Caco-2 (cell line): ENCODE measurements around the gene GABRG3. TPM values are rescaled to one million over a fixed set of nuclear protein-coding genes. Genes with fewer than 3 reads are reported as not detected.

ENCODE experiments used
- BruUV-seq: library from RNA; stranded (reverse); fragments of 400-500 nt; replicated peaks from 2 replicates; lab custom pipeline; 2021; lab: Mats Ljungman, UMichigan
- CTCF ChIA-PET: fragments of 300-600 bp; sonication (Branson Sonifier 250); formaldehyde crosslinking; loops from one replicate; lab custom pipeline; 2022; ENCODE audit warnings: antibody characterized with exemption; lab: Charles Lee
- POLR2A ChIA-PET: fragments of 300-600 bp; sonication (Branson Sonifier 250); formaldehyde crosslinking; loops from one replicate; lab custom pipeline; 2022; ENCODE audit warnings: antibody characterized with exemption; lab: Charles Lee
- DNase-seq, 2 experiments: peaks; one replicate each; pipeline versions ENCODE4 v3.0.0 to v3.0.0-alpha.2; 2020 to 2022
- H3K27me3 ChIP-seq: replicated peaks from 2 replicates; pipeline ENCODE4 v1.6.0; 2011; ENCODE audit warnings: low read length; ENCODE audit not compliant: control insufficient read depth, insufficient read depth
- H3K36me3 ChIP-seq: 2 replicates; pipeline ENCODE4 v1.5.1; 2011; ENCODE audit warnings: low read length; ENCODE audit not compliant: control insufficient read depth, insufficient read depth
- H3K4me1 ChIP-seq: fragments of 250-450 bp; sonication (Bioruptor Pico); 2 replicates; pipeline ENCODE4 v1.5.1; 2020; ENCODE audit warnings: mild to moderate bottlenecking
- H3K4me3 ChIP-seq: 2 replicates; pipeline ENCODE4 v1.5.1; 2011; ENCODE audit warnings: low read depth, mild to moderate bottlenecking, control low read depth, low read length
- H3K9me3 ChIP-seq: fragments of 250-450 bp; sonication (Bioruptor Pico); 2 replicates; pipeline ENCODE4 v1.5.1; 2020; ENCODE audit warnings: mild to moderate bottlenecking, moderate library complexity
- H3K27ac Mint-ChIP-seq: one replicate; pipeline ENCODE4 v1.8.0; 2022; ENCODE audit warnings: mixed read lengths; ENCODE audit not compliant: unreplicated experiment
- H3K27me3 Mint-ChIP-seq: one replicate; pipeline ENCODE4 v1.8.0; 2022; ENCODE audit warnings: mixed read lengths; ENCODE audit not compliant: insufficient read depth, unreplicated experiment
- H3K36me3 Mint-ChIP-seq: one replicate; pipeline ENCODE4 v1.8.0; 2022; ENCODE audit warnings: mild to moderate bottlenecking, mixed read lengths; ENCODE audit not compliant: insufficient read depth, unreplicated experiment
- H3K4me1 Mint-ChIP-seq: one replicate; pipeline ENCODE4 v1.8.0; 2022; ENCODE audit warnings: low read depth, mixed read lengths; ENCODE audit not compliant: unreplicated experiment
- H3K4me3 Mint-ChIP-seq: one replicate; pipeline ENCODE4 v1.8.0; 2022; ENCODE audit warnings: mild to moderate bottlenecking, moderate library complexity, mixed read lengths; ENCODE audit not compliant: unreplicated experiment
- H3K9me3 Mint-ChIP-seq: one replicate; pipeline ENCODE4 v1.8.0; 2022; ENCODE audit warnings: mixed read lengths; ENCODE audit not compliant: unreplicated experiment
- CTCF ChIP-seq, 2 experiments: fragments of 200-600 bp in 1 of 2; IDR thresholded peaks; 1 replicate in 1 of 2; 2 replicates in 1 of 2; pipeline versions ENCODE4 v1.5.1 to v1.8.0; 2011 to 2022; ENCODE audit warnings: antibody characterized with exemption in 1 of 2, control low read depth in 1 of 2, inconsistent platforms in 1 of 2, low read depth in 1 of 2, low read length in 1 of 2, mild to moderate bottlenecking in 1 of 2, moderate library complexity in 1 of 2; ENCODE audit not compliant: insufficient read depth in 1 of 2, severe bottlenecking in 1 of 2, unreplicated experiment in 1 of 2
- intact Hi-C: fragments of 100-400 bp; cut with micrococcal nuclease; formaldehyde crosslinking; loops from one replicate; pipeline ENCODE4 v1.10.0; 2022; ENCODE audit not compliant: unreplicated experiment
- total RNA-seq: library from RNA; stranded (reverse); gene quantifications from 2 replicates; pipeline ENCODE4 v1.2.3, GENCODE V29; 2022

Gene GABRG3
- total RNA-seq, 1 experiment from 2014 or later: not detected

GRCh38 chr15:27101982-27102381, 131.0 kb downstream of the GABRG3 start:
- ChIA-PET POLR2A (no interaction called here), CTCF (no interaction called here)
- Mint-ChIP-seq H3K36me3 (no peaks in the 10 kb centered on the region), H3K27me3 (no peaks in the 10 kb centered on the region), H3K9me3 (no peaks in the 10 kb centered on the region), H3K27ac (no peak overlapping the region), H3K4me1 (no peaks in the 10 kb centered on the region), H3K4me3 (no peak overlapping the region)
- Histone ChIP-seq H3K4me1 (no peaks in the 10 kb centered on the region), H3K9me3 (no peaks in the 10 kb centered on the region), H3K27me3 (no peaks in the 10 kb centered on the region), H3K36me3 (no peaks in the 10 kb centered on the region), H3K4me3 (no peak overlapping the region)
- TF ChIP-seq CTCF (IDR thresholded peaks at IDR 0.05; ENCODE audit: insufficient read depth in 1 of 2, low read depth in 1 of 2, low read length in 1 of 2, severe bottlenecking in 1 of 2, unreplicated experiment in 1 of 2): no peak
- no TSS peak for BruUV-seq
- no peak for DNase-seq
- intact Hi-C loops: no loop called here

GRCh38 chr15:27111323-27111722, 140.3 kb downstream of the GABRG3 start:
- Mint-ChIP-seq H3K4me3 (no peak overlapping the region), H3K4me1 (no peaks in the 10 kb centered on the region), H3K27me3 (no peaks in the 10 kb centered on the region), H3K27ac (no peak overlapping the region), H3K36me3 (no peaks in the 10 kb centered on the region), H3K9me3 (no peaks in the 10 kb centered on the region)
- intact Hi-C loops: no loop called here
- TF ChIP-seq CTCF (IDR thresholded peaks at IDR 0.05; ENCODE audit: insufficient read depth in 1 of 2, low read depth in 1 of 2, low read length in 1 of 2, severe bottlenecking in 1 of 2, unreplicated experiment in 1 of 2): no peak
- POLR2A ChIA-PET: no interaction called here
- H3K4me3 ChIP-seq: no peak overlapping the region
- no peaks in the 10 kb centered on the region for H3K36me3 ChIP-seq
- CTCF ChIA-PET: no interaction called here
- H3K27me3 ChIP-seq: no peaks in the 10 kb centered on the region
- no TSS peak for BruUV-seq
- DNase-seq: no peak
- no peaks in the 10 kb centered on the region for H3K9me3 ChIP-seq
- no peaks in the 10 kb centered on the region for H3K4me1 ChIP-seq

- POLR2A ChIA-PET: no interaction called here
- Histone ChIP-seq H3K9me3 (no peaks in the 10 kb centered on the region), H3K36me3 (no peaks in the 10 kb centered on the region), H3K27me3 (no peaks in the 10 kb centered on the region), H3K4me3 (no peak overlapping the region), H3K4me1 (no peaks in the 10 kb centered on the region)
- Mint-ChIP-seq H3K36me3 (no peaks in the 10 kb centered on the region), H3K4me3 (no peak overlapping the region), H3K9me3 (no peaks in the 10 kb centered on the region), H3K27me3 (no peaks in the 10 kb centered on the region), H3K4me1 (no peaks in the 10 kb centered on the region), H3K27ac (no peak overlapping the region)
- no peak for TF ChIP-seq CTCF (IDR thresholded peaks at IDR 0.05; ENCODE audit: insufficient read depth in 1 of 2, low read depth in 1 of 2, low read length in 1 of 2, severe bottlenecking in 1 of 2, unreplicated experiment in 1 of 2)
- no TSS peak for BruUV-seq
- intact Hi-C loops: no loop called here
- CTCF ChIA-PET: no interaction called here
- no peak for DNase-seq
Observed at GRCh38 chr15:27114473-27114872, 143.5 kb downstream of the GABRG3 start.
